ENCODE results near the gene ACOX2.

DNA sequence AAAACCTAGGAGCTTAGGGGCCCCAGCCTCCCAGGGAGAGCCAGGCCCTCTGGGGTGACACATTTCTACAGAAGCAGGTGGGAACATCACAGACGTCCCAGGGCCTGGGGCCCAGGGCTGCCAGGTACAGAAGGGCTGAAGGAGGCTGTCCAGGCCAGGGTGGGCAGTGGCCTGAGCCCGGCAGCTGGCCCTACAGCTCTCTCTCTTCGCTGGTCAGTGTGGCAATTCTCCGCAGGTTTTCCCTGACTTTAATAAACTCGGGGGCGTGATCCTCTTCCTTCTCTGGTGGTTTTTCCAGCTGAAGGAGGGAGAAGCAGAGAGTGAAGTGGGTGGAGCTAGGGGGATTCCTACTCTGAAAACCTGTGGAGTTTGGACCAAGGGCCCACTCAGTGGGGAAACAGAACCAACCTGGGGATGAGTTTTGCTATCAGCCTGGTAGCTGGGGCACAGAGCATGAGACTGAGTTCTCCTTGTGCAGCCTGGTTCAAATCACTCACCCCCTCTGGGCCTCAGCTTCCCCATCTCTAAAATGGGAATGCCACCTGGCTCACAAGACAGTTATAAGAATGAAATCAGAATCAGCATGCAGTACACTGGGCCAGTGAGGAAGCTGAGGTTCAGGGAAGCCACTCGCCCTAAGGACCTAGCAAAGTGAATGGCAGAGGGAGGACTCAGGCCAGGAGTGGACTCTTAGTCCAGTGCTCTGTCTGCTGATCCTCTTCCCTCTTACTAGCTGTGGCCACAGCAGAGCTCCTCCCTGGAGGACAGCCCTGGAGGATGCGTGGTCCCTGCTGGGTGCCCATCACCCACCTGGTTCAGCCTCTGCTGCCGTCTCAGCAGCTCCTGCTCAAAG, 29.6 kb upstream of the ACOX2 start:
- TF ChIP-seq CTCF (conservative IDR thresholded peaks at IDR 0.05; ENCODE audit: low read depth, low read length) = no peak
- no peak for TF ChIP-seq EZH2 (IDR thresholded peaks at IDR 0.05; ENCODE audit: borderline replicate concordance, low read depth, low read length, poor library complexity, severe bottlenecking)

Measured in A673 (cell line).